Mesodermal cell (in vitro differentiated cells): ENCODE measurements around the gene CRACDL.

ENCODE experiments used
- H3K27ac ChIP-seq: 2 replicates; pipeline ENCODE4 v1.7.0; 2013; ENCODE audit warnings: mild to moderate bottlenecking, low read depth, low read length, moderate library complexity; ENCODE audit not compliant: severe bottlenecking
- H3K36me3 ChIP-seq: 2 replicates; pipeline ENCODE4 v1.7.1; 2013; ENCODE audit warnings: mild to moderate bottlenecking, low read length, moderate library complexity; ENCODE audit not compliant: control insufficient read depth, insufficient read depth
- H3K4me1 ChIP-seq: one replicate; pipeline ENCODE4 v1.7.1; 2013; ENCODE audit warnings: mild to moderate bottlenecking, low read length; ENCODE audit not compliant: insufficient read depth, control insufficient read depth, poor library complexity, severe bottlenecking
- H3K4me3 ChIP-seq: 2 replicates; pipeline ENCODE4 v1.7.0; 2013; ENCODE audit warnings: low read length, control low read depth, mild to moderate bottlenecking; ENCODE audit not compliant: insufficient read depth, poor library complexity, severe bottlenecking; ENCODE audit errors: extremely low read depth
- H3K9me3 ChIP-seq: 2 replicates; pipeline ENCODE4 v1.7.1; 2013; ENCODE audit warnings: mild to moderate bottlenecking, low read length, moderate library complexity; ENCODE audit not compliant: control insufficient read depth
- WGBS, 2 experiments: methylation state at CpG; one replicate each; pipeline ENCODE4 v1.1.5; 2013; ENCODE audit warnings: missing lambda C conversion rate in 2 of 2; ENCODE audit not compliant: insufficient coverage in 2 of 2; 5-methylcytosine and 5-hydroxymethylcytosine counted together

CRACDL gene

DNA sequence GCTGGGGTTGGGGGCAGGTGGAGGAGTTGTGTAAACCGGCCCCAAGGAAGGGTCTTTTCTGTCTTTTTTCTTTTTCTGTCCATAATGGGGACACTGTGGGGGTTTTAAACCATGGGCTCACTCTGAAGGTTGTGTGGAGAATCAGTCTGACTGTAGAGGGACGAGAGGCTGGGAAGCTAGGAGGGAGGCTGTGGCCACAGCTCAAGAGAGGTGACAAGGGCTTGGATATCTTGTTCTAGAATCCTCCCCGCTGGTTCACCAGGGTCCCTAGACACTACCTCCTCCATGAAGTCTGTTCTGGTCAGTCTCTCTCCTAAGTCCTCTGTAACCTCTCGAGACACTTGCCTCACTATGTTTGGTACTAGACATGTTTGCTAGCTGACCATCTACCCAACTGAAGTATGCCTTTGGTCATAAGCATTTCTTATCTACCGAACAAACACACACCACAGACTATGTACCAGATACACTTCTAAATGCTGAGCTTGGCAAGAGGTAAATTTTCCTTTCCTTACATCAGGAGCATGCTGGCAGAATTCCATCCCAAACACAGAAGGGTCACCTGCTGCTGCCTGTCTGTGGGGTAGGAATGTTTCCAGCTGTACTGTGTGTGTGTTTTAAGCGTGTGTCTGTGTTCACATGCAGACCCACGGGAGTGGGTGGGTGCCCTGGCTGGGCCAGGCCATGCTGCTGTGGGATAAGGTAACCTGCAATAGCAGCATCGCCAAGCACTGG lies 135.5 kb downstream of the CRACDL start:
- 75 to 87% methylated on average over 6 of the region's 8 CpGs for WGBS, 2 experiments
- H3K4me1 ChIP-seq = no peaks in the 10 kb centered on the region
- H3K27ac ChIP-seq = no peak overlapping the region
- H3K9me3 ChIP-seq = no peaks in the 10 kb centered on the region
- H3K36me3 ChIP-seq = no peaks in the 10 kb centered on the region
- H3K4me3 ChIP-seq = no peak overlapping the region

DNA sequence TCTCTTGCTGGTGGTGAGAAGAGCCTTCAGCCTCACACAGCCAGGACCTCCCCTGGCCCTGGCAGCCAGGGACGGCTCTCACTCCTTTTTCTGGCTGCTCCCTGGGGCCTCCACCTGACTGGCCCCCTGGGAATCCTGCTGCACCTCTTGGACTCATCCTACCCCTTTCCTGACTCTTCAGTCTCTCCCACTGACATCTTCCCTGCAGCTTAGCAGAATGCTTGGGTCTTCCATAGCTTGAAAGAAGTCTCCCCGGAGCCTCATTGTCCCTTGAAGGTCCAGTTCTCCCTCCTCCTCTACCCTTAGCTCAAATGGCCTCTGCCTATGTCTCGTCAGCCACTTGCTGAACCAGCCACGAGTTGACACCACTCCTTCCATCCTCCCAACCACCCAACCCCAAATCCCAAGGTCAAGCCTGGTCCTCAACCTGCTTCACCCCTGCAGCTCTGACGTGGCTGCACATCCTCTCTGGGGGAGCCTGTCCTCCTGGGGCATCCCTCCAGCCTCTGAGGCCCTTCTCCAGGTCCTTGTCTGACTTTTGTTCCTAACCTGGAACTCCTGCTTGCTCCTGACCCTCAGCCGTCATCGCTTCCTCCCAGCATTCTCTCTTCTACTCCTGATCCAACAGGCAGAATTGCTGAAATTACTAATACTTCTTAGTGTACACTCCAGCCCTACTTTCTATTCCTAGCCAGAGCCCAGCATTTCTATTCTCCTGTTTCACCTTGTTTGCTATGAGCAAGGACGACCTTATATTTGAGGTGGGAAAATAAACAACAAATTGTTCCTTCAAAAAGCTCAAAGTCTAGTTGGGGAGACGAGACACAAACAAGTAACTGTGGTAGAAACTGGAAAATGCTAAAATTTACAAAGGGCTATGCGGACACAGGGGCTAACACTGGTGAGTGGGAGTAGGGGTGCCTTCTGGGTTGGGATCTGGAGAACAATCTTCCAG lies 136.4 kb downstream of the CRACDL start:
- H3K27ac ChIP-seq = no peak overlapping the region
- no peaks in the 10 kb centered on the region for H3K36me3 ChIP-seq
- H3K4me3 ChIP-seq = no peak overlapping the region
- 84 to 89% methylated on average over 9 of the region's 10 CpGs for WGBS, 2 experiments
- no peaks in the 10 kb centered on the region for H3K9me3 ChIP-seq
- H3K4me1 ChIP-seq = no peaks in the 10 kb centered on the region

GRCh38 chr2:98796775-98797544 lies 139.1 kb downstream of the CRACDL start:
- Histone ChIP-seq H3K27ac (no peak overlapping the region), H3K4me3 (no peak overlapping the region), H3K9me3 (no peaks in the 10 kb centered on the region), H3K4me1 (no peaks in the 10 kb centered on the region), H3K36me3 (no peaks in the 10 kb centered on the region)
- 88 to 89% methylated on average over 16 to 18 of the region's 19 CpGs for WGBS, 2 experiments

DNA sequence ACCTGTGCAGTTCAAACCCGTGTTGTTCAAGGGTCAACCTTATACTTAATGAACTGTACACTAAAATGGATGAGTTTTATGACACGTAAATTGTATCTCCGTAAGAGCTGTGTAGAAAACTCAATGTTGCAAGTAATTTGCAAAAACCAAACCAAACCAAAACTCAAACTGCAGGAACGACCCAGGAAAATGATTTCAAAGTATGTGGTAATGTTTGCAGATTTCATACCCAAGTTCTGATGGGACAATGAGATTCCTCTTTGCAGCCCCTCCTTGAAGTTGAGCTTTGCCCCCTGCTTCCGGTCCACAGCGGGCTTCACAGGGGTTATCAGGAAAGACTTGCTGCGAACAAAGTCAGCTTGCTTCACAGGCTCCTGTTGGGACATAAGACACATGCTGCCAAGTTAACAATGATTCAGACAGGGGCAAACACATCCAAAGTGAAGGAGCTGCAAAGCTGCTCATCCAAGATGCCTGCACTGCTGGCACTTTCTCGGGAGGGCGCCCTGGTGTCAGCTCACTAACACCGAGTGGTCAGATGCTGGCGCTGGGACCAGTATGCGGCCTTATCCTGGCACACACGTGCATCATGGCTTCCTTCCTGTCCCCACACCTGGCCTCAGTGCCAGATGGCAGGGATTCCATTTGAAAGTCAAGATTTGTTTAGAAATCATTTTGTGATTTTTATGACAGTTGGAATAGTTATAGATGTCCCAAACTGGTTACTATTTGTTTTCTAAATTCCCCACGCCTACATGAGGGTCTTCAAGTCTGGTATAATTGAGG lies 139.9 kb downstream of the CRACDL start:
- Histone ChIP-seq H3K4me1 (no peaks in the 10 kb centered on the region), H3K27ac (no peak overlapping the region)
- 90 to 92% methylated on average over 7 to 11 of the region's 14 CpGs for WGBS, 2 experiments

DNA sequence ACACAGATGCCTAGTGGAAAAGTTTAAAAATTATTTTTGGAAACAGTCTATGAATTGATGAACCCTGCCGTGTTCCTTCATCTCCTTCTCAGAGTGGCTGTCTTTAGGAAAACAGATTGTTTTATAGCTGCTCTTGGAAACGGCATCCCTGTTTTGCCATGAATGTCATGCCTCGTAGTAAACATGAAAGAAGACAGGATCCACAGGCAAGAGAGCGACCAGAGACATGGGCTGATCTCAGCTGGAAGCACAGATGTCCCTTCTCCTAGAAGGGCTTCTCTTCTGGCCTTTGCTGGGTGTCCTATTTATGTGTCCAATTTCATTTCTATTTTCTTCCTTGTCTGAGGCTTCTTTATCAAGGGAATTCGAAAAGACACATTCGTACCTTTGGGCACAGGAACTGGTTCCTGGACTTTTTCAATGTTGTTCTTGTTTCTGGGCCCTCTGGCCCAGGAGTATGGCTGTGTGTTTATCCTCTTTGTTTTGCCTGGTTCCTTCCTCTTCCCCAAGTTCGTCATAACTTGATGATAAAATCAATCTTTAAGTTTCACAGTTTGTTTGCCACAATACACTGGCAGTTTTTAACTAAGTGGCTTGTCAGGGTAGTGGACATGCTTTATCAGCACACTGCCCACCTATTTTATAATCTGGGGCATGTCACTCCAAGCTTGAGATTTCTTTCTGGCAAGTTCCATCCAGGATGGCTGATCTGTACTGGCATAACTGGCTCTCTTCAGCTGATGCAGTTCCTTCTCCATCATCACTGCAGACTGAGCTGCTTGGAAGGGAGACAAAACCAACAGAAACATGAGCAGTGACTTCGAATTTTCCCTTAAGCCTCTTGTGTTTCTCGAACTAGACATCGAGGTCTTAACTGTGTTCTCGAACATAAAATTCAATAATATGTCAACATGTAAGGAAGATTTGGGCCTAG lies 141.9 kb downstream of the CRACDL start:
- 83 to 92% methylated on average over 4 to 8 of the region's 11 CpGs for WGBS, 2 experiments
- H3K27ac ChIP-seq = no peak overlapping the region

More for the DNA sequence above, 139.9 kb downstream of the CRACDL start:
- no peak overlapping the region for H3K4me3 ChIP-seq
- no peaks in the 10 kb centered on the region for H3K36me3 ChIP-seq
- H3K9me3 ChIP-seq = no peaks in the 10 kb centered on the region

DNA sequence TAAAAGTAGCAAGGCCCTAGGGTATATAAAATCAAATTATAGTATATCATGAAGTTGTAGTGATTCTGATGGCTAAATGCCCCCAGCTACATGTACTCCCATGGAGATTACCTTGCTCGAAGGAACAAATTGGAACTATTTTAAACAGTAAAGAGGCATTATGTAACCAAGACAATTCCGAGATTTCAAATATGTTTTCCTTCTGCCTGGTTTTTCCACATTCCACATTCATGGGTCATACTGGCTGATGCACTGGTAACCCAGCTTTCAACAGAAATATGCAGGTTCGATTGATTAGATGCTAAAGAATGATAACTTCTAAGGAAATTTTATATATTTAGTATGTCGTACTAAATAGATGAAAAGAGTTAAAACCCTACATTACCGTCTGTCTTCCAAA lies 142.8 kb downstream of the CRACDL start:
- Histone ChIP-seq H3K4me1 (no peaks in the 10 kb centered on the region), H3K36me3 (no peaks in the 10 kb centered on the region), H3K9me3 (no peaks in the 10 kb centered on the region), H3K27ac (no peak overlapping the region), H3K4me3 (no peak overlapping the region)
- WGBS, 2 experiments = 86% methylated on average over 1 of the region's 5 CpGs; no CpG with 5 or more reads in 1 of the 2 experiments

More for the DNA sequence above, 141.9 kb downstream of the CRACDL start:
- Histone ChIP-seq H3K4me3 (no peak overlapping the region), H3K9me3 (no peaks in the 10 kb centered on the region), H3K4me1 (no peaks in the 10 kb centered on the region), H3K36me3 (no peaks in the 10 kb centered on the region)

GRCh38 chr2:98790221-98790620 lies 145.8 kb downstream of the CRACDL start:
- H3K4me3 ChIP-seq = no peak overlapping the region

GRCh38 chr2:98787700-98788099 lies 148.3 kb downstream of the CRACDL start:
- Histone ChIP-seq H3K4me3 (no peak overlapping the region), H3K4me1 (no peaks in the 10 kb centered on the region), H3K9me3 (no peaks in the 10 kb centered on the region), H3K27ac (no peak overlapping the region), H3K36me3 (no peaks in the 10 kb centered on the region)
- WGBS, 2 experiments = 63 to 78% methylated on average over 2 to 3 of the region's 8 CpGs

More at GRCh38 chr2:98790221-98790620, 145.8 kb downstream of the CRACDL start:
- 95 to 97% methylated on average over 6 of the region's 6 CpGs for WGBS, 2 experiments
- H3K27ac ChIP-seq = no peak overlapping the region
- no peaks in the 10 kb centered on the region for H3K4me1 ChIP-seq
- H3K36me3 ChIP-seq = no peaks in the 10 kb centered on the region
- H3K9me3 ChIP-seq = no peaks in the 10 kb centered on the region

- H3K27ac ChIP-seq = no peak overlapping the region
- H3K4me1 ChIP-seq = no peaks in the 10 kb centered on the region
- H3K9me3 ChIP-seq = peaks cover 3% of the 10 kb centered on the region
- no peaks in the 10 kb centered on the region for H3K36me3 ChIP-seq
- no peak overlapping the region for H3K4me3 ChIP-seq
- 86 to 100% methylated on average over 1 to 2 of the region's 6 CpGs for WGBS, 2 experiments
Observed at GRCh38 chr2:98786179-98786578, 149.8 kb downstream of the CRACDL start.
